Gastroesophageal sphincter (tissue), 4 donors: Measurements from ENCODE around the gene LCE3E. TPM values are rescaled to one million over a fixed set of nuclear protein-coding genes. Genes with fewer than 3 reads are reported as not detected.
A peak's percentile ranks its signal among the peaks of the same experiment; 100 is the strongest.

ENCODE experiments used
- ATAC-seq: fragments of 150-250 bp; one replicate; pipeline ENCODE4 v1.9.1; 2016; ENCODE audit warnings: mild to moderate bottlenecking, moderate library complexity
- H3K27ac ChIP-seq, 4 donors: fragments of 200-600 bp; sonication (generic) in 3 of 4; 1 replicate in 3 of 4; 2 replicates in 1 of 4; pipeline ENCODE4 v1.5.1; 2016 to 2019
- H3K27me3 ChIP-seq: fragments of 200-600 bp; sonication (generic); one replicate; pipeline ENCODE4 v1.5.1; 2019
- H3K36me3 ChIP-seq, 2 donors: fragments of 200-600 bp; sonication (generic); one replicate each; pipeline ENCODE4 v1.5.1; 2019; ENCODE audit warnings: control low read depth in 1 of 2
- H3K4me1 ChIP-seq, 3 donors: fragments of 200-600 bp; sonication (generic); 1 replicate in 2 of 3; 2 replicates in 1 of 3; pipeline ENCODE4 v1.5.1; 2016 to 2019; ENCODE audit warnings: control low read depth in 2 of 3
- H3K4me3 ChIP-seq, 2 donors: fragments of 200-600 bp; sonication (generic); one replicate each; pipeline ENCODE4 v1.5.1; 2019; ENCODE audit warnings: mild to moderate bottlenecking in 1 of 2, moderate library complexity in 1 of 2
- H3K9me3 ChIP-seq, 3 donors: fragments of 200-600 bp; sonication (generic); one replicate each; pipeline ENCODE4 v1.5.1; 2017 to 2019; ENCODE audit warnings: control low read depth in 2 of 3
- EP300 ChIP-seq: sonication (generic); formaldehyde crosslinking; IDR thresholded peaks from one replicate; pipeline ENCODE4 v1.6.1; 2017; ENCODE audit warnings: antibody characterized with exemption, mild to moderate bottlenecking
- POLR2A ChIP-seq, 2 donors: fragments of 450-650 bp; IDR thresholded peaks; one replicate each; pipeline ENCODE4 v1.6.1; 2017; ENCODE audit warnings: antibody characterized with exemption in 2 of 2, mild to moderate bottlenecking in 2 of 2, moderate library complexity in 1 of 2
- POLR2AphosphoS5 ChIP-seq: sonication (generic); formaldehyde crosslinking; IDR thresholded peaks from one replicate; pipeline ENCODE4 v1.6.1; 2017; ENCODE audit warnings: antibody characterized with exemption
- WGBS, 2 donors: methylation state at CpG; one replicate each; pipeline ENCODE4 v1.1.5; 2018; ENCODE audit warnings: low coverage in 1 of 2; 5-methylcytosine and 5-hydroxymethylcytosine counted together
- total RNA-seq, 4 donors: library from RNA; depleted of rRNA; stranded (reverse); fragments of >200 nt; gene quantifications; one replicate each; pipeline ENCODE4 v1.1.0, GENCODE V29; 2016
- TF ChIP-seq, protein P1 (sequence below), 4 experiments: fragments of 200-600 bp in 2 of 4; fragments of 450-650 bp in 2 of 4; sonication (generic) in 1 of 4; IDR thresholded peaks; one replicate each; pipeline ENCODE4 v1.5.1; 2017 to 2019; ENCODE audit warnings: antibody characterized with exemption in 4 of 4, mild to moderate bottlenecking in 2 of 4, moderate library complexity in 2 of 4

The LCE3E gene
- total RNA-seq, 4 donors from 2014 or later: not detected

DNA sequence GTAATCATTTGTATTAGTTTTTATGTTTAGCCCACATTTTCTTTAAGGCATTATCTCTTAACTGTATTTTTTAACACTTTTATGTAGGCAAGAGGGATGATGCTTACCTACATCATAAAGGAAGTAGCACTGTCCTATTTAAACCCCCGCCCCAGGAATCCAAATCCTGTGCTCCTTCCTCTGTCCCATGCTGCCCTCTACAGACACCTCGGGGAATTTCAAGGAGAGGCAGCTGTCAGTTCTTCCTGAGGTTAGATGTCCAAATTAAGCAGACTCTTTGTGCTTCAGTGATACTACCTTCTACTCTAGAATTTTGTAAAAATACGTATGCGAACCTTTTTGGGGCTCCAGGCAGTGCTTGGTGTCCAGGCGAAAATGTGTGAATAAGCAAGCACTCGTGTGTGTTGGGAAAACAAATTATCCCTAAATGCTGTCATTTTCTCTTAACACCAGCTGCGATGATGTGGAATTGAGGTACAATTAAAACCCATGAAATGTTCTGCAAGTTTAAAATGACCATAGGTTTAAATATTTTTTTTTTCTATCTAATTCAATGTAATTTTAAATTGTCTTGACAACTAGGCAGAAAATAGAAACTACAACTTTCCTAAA is 33.1 kb downstream of the LCE3E start:
- no peak for TF ChIP-seq POLR2AphosphoS5
- TF ChIP-seq, protein P1, sequence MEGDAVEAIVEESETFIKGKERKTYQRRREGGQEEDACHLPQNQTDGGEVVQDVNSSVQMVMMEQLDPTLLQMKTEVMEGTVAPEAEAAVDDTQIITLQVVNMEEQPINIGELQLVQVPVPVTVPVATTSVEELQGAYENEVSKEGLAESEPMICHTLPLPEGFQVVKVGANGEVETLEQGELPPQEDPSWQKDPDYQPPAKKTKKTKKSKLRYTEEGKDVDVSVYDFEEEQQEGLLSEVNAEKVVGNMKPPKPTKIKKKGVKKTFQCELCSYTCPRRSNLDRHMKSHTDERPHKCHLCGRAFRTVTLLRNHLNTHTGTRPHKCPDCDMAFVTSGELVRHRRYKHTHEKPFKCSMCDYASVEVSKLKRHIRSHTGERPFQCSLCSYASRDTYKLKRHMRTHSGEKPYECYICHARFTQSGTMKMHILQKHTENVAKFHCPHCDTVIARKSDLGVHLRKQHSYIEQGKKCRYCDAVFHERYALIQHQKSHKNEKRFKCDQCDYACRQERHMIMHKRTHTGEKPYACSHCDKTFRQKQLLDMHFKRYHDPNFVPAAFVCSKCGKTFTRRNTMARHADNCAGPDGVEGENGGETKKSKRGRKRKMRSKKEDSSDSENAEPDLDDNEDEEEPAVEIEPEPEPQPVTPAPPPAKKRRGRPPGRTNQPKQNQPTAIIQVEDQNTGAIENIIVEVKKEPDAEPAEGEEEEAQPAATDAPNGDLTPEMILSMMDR (IDR thresholded peaks at IDR 0.05): peak in 1 of 4 experiments; percentile 35
- no peaks in the 10 kb centered on the region for H3K36me3 ChIP-seq
- no peak overlapping the region for H3K4me3 ChIP-seq
- WGBS, 2 donors: 19 to 20% methylated on average over 5 to 7 of the region's 7 CpGs
- peaks cover 0 to 6% (median 0%) of the 10 kb centered on the region in 3 donors for H3K9me3 ChIP-seq
- no peak overlapping the region for H3K27ac ChIP-seq
- H3K4me1 ChIP-seq: no peaks in the 10 kb centered on the region
- ATAC-seq: no peak
- peaks cover 25% of the 10 kb centered on the region for H3K27me3 ChIP-seq

DNA sequence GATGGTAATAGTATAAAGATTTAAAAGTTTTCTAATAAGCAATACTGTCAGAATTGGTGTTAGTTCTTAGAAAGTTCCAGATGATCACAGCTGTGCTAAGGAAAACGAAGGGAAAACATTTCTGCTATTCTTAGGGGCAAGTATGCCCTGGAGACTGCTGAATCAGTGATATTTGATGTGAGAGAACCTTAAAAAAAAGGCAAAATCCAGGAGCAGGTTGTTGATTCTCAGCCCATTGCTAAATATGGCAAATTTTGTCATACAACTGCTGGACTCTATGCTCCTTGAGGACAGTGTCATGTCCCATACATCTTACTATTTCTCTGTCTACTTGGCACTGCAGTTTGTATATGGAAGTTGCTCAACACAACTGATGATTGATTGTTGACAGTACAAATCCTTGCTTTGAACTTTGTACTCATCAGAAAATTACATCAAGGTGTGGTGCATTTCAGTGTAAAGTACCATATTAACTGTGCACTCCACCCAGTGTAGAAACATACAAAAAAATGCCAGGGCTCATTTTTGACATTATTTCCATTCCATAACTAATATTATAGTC is 41.4 kb downstream of the LCE3E start:
- H3K4me1 ChIP-seq: no peaks in the 10 kb centered on the region
- no peak overlapping the region for H3K4me3 ChIP-seq
- no peak overlapping the region for H3K27ac ChIP-seq
- H3K36me3 ChIP-seq: no peaks in the 10 kb centered on the region
- ATAC-seq: no peak
- WGBS, 2 donors: 0% methylated on average over 1 of the region's 1 CpG
- TF ChIP-seq POLR2AphosphoS5 (no peak), POLR2A (IDR thresholded peaks at IDR 0.05) (no peak), EP300 (no peak)
- TF ChIP-seq, protein P1 (IDR thresholded peaks at IDR 0.05): no peak
- no peaks in the 10 kb centered on the region for H3K27me3 ChIP-seq
- H3K9me3 ChIP-seq: peaks cover 0 to 7% (median 0%) of the 10 kb centered on the region in 3 donors

DNA sequence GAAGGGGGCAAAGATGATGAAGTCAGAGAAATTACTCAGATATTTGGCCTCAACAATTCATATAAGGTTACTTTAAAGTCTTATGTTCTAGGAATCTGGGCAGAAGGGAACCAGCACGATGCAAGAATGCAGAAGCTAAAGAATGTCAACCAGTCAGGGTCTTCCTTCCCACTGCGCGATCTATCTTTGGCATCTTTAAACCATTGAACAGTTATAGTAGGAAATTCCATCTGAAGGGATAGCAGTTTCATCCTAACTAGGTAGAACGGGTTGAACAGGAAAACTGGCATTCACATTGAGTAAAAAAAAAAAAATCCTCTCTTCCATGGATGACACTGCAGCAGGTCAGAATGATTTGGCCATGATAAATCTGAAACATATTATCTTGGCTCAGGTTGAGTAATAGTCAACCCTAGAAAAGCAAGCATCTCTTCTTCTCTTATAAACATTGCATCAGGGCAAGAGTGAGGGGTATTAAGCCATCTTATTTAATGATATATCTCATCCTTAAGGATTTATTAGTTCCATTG is 46.0 kb downstream of the LCE3E start:
- ATAC-seq: no peak
- 61 to 63% methylated on average over 4 of the region's 4 CpGs for WGBS, 2 donors

DNA sequence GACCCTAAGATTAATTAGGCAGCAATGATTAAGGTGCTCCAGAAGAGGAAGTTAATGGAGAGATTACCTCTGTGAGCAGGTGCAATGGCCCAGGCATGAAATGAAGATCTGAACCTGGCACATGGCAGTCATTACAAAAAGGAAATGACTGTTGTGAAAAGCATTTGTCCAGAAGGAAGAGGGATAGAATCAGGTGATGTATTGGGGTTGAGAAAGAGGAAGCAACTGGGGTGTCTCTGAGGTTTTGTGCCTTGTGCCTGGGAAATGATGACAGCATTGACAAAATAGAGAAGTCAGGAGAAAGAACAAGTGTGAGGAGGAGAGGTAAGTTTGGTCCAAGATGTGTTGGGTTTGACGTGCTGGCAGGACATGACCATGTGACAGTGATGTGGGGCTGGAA is 46.7 kb downstream of the LCE3E start:
- Histone ChIP-seq H3K27ac (no peak overlapping the region), H3K36me3 (no peaks in the 10 kb centered on the region), H3K4me1 (peaks cover 0 to 9% (median 5%) of the 10 kb centered on the region in 3 donors), H3K9me3 (peaks cover 0 to 4% (median 0%) of the 10 kb centered on the region in 3 donors), H3K4me3 (no peak overlapping the region), H3K27me3 (peaks cover 29% of the 10 kb centered on the region)
- no peak for ATAC-seq
- 60 to 65% methylated on average over 1 of the region's 1 CpG for WGBS, 2 donors
- TF ChIP-seq, protein P1 (IDR thresholded peaks at IDR 0.05): no peak
- TF ChIP-seq POLR2AphosphoS5: no peak
- no peak for TF ChIP-seq POLR2A (IDR thresholded peaks at IDR 0.05)
- no peak for TF ChIP-seq EP300

More for the DNA sequence above, 46.0 kb downstream of the LCE3E start:
- Histone ChIP-seq H3K4me1 (peaks cover 0 to 1% (median 0%) of the 10 kb centered on the region in 3 donors), H3K4me3 (no peak overlapping the region), H3K9me3 (peaks cover 0 to 4% (median 0%) of the 10 kb centered on the region in 3 donors), H3K27me3 (peaks cover 22% of the 10 kb centered on the region), H3K27ac (no peak overlapping the region), H3K36me3 (no peaks in the 10 kb centered on the region)
- no peak for TF ChIP-seq POLR2AphosphoS5
- no peak for TF ChIP-seq POLR2A (IDR thresholded peaks at IDR 0.05)

DNA sequence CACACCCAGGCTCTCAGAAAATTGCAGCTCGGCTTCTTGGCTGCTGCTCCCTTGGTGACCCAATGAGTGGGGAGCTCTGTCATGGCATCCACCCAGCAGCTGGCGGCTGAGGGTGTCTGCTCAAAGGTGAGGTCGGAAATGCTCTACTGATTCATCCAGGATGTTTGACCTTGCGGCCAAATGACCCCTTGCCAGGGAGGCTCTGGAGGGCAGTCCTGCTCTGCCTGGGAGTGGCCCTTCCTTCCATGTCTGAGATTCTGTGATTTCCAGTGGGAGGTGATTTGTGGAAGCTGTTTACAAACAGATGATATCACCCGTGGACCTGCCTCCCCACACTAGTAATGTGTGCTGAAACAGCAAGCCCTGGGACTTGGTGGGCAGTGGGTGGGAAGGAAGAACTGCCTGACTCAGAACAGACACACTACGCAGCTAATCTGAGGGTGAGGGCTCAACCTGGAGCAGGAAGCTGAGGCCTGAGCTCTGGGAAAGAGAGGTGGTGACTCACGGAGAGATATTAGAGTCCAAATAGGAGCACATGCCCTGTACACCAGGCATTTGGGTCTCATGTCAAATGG is 49.3 kb downstream of the LCE3E start:
- 32 to 70% methylated on average over 2 to 4 of the region's 7 CpGs for WGBS, 2 donors
- Histone ChIP-seq H3K4me3 (no peak overlapping the region), H3K4me1 (peaks cover 0 to 11% (median 5%) of the 10 kb centered on the region in 3 donors), H3K9me3 (no peaks in the 10 kb centered on the region), H3K27ac (no peak overlapping the region), H3K36me3 (no peaks in the 10 kb centered on the region), H3K27me3 (peaks cover 55% of the 10 kb centered on the region)
- TF ChIP-seq POLR2AphosphoS5 (no peak), EP300 (no peak), POLR2A (IDR thresholded peaks at IDR 0.05) (no peak)
- TF ChIP-seq, protein P1 (IDR thresholded peaks at IDR 0.05): no peak
- ATAC-seq: no peak
